Measurements from ENCODE around the gene GCSAM. TPM values are rescaled to one million over a fixed set of nuclear protein-coding genes. Genes with fewer than 3 reads are reported as not detected.

The GCSAM gene
- total and polyA plus RNA-seq, 4 donors: 0.08 to 0.75 (median 0.27) TPM; not detected in 1

DNA sequence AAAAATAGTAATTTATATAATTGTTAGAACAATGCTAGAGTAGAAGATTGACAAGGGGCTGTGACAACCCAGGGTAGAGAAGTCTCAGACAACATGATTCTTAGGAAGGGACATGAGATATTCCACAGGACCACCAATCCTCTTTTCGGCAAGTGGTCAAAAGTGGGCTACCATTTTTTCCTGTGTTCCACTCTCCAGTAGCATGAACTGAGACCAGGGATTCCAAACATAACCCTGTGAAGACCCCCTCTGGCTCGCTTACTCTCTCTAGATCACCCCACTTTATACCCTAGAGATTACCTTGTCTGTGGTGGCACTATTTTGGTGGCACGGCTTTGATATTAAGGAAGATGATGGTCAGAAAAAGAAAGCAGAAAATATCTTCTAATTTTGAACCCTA, 960 bp downstream of the GCSAM start:
- no peaks in the 10 kb centered on the region for H3K4me1 ChIP-seq (ENCODE audit: control insufficient read depth in 4 of 4, insufficient read depth in 4 of 4, low read length in 3 of 4)
- H3K27me3 ChIP-seq (ENCODE audit: control insufficient read depth in 4 of 4, insufficient read depth in 4 of 4, low read length in 3 of 4): peaks cover 0 to 10% (median under 1%) of the 10 kb centered on the region in 4 donors
- H3K9ac ChIP-seq (ENCODE audit: low read depth in 1 of 2, low read length in 2 of 2): no peak overlapping the region
- no peak overlapping the region for H3K4me3 ChIP-seq (ENCODE audit: low read depth in 1 of 3, low read length in 3 of 3)
- 82% methylated on average over 3 of the region's 3 CpGs for WGBS
- no peaks in the 10 kb centered on the region for H3K9me3 ChIP-seq (ENCODE audit: control insufficient read depth in 4 of 4, low read length in 3 of 4)
- no peaks in the 10 kb centered on the region for H3K36me3 ChIP-seq (ENCODE audit: control insufficient read depth in 4 of 4, insufficient read depth in 3 of 4, low read depth in 1 of 4, low read length in 3 of 4)
- no peak overlapping the region for H3K27ac ChIP-seq (ENCODE audit: low read depth in 1 of 2, low read length in 2 of 2)
- no peak for DNase-seq (ENCODE audit: low spot score)
- TF ChIP-seq EGR1 (IDR thresholded peaks at IDR 0.05; ENCODE audit: low read depth in 2 of 2) (no peak), FOXA1 (IDR thresholded peaks at IDR 0.05) (no peak), GABPA (IDR thresholded peaks at IDR 0.05 in 1 of 2, conservative IDR thresholded peaks at IDR 0.05 in 1 of 2) (no peak), SP1 (IDR thresholded peaks at IDR 0.05) (no peak), NR2F2 (IDR thresholded peaks at IDR 0.05) (no peak), JUND (IDR thresholded peaks at IDR 0.05) (no peak), RXRA (IDR thresholded peaks at IDR 0.05) (no peak)
- TF ChIP-seq, protein P1, sequence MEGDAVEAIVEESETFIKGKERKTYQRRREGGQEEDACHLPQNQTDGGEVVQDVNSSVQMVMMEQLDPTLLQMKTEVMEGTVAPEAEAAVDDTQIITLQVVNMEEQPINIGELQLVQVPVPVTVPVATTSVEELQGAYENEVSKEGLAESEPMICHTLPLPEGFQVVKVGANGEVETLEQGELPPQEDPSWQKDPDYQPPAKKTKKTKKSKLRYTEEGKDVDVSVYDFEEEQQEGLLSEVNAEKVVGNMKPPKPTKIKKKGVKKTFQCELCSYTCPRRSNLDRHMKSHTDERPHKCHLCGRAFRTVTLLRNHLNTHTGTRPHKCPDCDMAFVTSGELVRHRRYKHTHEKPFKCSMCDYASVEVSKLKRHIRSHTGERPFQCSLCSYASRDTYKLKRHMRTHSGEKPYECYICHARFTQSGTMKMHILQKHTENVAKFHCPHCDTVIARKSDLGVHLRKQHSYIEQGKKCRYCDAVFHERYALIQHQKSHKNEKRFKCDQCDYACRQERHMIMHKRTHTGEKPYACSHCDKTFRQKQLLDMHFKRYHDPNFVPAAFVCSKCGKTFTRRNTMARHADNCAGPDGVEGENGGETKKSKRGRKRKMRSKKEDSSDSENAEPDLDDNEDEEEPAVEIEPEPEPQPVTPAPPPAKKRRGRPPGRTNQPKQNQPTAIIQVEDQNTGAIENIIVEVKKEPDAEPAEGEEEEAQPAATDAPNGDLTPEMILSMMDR (IDR thresholded peaks at IDR 0.05; ENCODE audit: low read depth, low read length, missing input control): no peak
- TF ChIP-seq, protein P2, sequence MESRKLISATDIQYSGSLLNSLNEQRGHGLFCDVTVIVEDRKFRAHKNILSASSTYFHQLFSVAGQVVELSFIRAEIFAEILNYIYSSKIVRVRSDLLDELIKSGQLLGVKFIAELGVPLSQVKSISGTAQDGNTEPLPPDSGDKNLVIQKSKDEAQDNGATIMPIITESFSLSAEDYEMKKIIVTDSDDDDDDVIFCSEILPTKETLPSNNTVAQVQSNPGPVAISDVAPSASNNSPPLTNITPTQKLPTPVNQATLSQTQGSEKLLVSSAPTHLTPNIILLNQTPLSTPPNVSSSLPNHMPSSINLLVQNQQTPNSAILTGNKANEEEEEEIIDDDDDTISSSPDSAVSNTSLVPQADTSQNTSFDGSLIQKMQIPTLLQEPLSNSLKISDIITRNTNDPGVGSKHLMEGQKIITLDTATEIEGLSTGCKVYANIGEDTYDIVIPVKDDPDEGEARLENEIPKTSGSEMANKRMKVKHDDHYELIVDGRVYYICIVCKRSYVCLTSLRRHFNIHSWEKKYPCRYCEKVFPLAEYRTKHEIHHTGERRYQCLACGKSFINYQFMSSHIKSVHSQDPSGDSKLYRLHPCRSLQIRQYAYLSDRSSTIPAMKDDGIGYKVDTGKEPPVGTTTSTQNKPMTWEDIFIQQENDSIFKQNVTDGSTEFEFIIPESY (IDR thresholded peaks at IDR 0.05): no peak
- TF ChIP-seq, protein P3, sequence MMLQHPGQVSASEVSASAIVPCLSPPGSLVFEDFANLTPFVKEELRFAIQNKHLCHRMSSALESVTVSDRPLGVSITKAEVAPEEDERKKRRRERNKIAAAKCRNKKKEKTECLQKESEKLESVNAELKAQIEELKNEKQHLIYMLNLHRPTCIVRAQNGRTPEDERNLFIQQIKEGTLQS (IDR thresholded peaks at IDR 0.05): no peak

- no peak overlapping the region for H3K27ac ChIP-seq (ENCODE audit: low read depth in 1 of 2, low read length in 2 of 2)
- H3K9me3 ChIP-seq (ENCODE audit: control insufficient read depth in 4 of 4, low read length in 3 of 4): no peaks in the 10 kb centered on the region
- H3K36me3 ChIP-seq (ENCODE audit: control insufficient read depth in 4 of 4, insufficient read depth in 3 of 4, low read depth in 1 of 4, low read length in 3 of 4): no peaks in the 10 kb centered on the region
- no peak overlapping the region for H3K9ac ChIP-seq (ENCODE audit: low read depth in 1 of 2, low read length in 2 of 2)
- no peak overlapping the region for H3K4me3 ChIP-seq (ENCODE audit: low read depth in 1 of 3, low read length in 3 of 3)
- H3K27me3 ChIP-seq (ENCODE audit: control insufficient read depth in 4 of 4, insufficient read depth in 4 of 4, low read length in 3 of 4): peaks cover 0 to 8% (median under 1%) of the 10 kb centered on the region in 4 donors
- no peak for DNase-seq (ENCODE audit: low spot score)
- TF ChIP-seq RXRA (IDR thresholded peaks at IDR 0.05): no peak
- TF ChIP-seq, protein P3 (IDR thresholded peaks at IDR 0.05): no peak
- no peak for TF ChIP-seq EGR1 (IDR thresholded peaks at IDR 0.05; ENCODE audit: low read depth in 2 of 2)
- TF ChIP-seq HNF4A (conservative IDR thresholded peaks at IDR 0.05): no peak
- no peak for TF ChIP-seq YY1 (IDR thresholded peaks at IDR 0.05)
- no peak for TF ChIP-seq HNF4G (IDR thresholded peaks at IDR 0.05)
- TF ChIP-seq, protein P2 (IDR thresholded peaks at IDR 0.05): no peak
- no peak for TF ChIP-seq SP1 (IDR thresholded peaks at IDR 0.05)
- no peak for TF ChIP-seq TAF1 (conservative IDR thresholded peaks at IDR 0.05)
- TF ChIP-seq FOXA1 (IDR thresholded peaks at IDR 0.05): no peak
- TF ChIP-seq MAX (IDR thresholded peaks at IDR 0.05): no peak
- TF ChIP-seq RAD21 (IDR thresholded peaks at IDR 0.05): no peak
- TF ChIP-seq FOXA2 (IDR thresholded peaks at IDR 0.05): no peak
- TF ChIP-seq GABPA (IDR thresholded peaks at IDR 0.05 in 1 of 2, conservative IDR thresholded peaks at IDR 0.05 in 1 of 2): no peak
- TF ChIP-seq NR2F2 (IDR thresholded peaks at IDR 0.05): no peak
- TF ChIP-seq REST (IDR thresholded peaks at IDR 0.05): no peak
- TF ChIP-seq JUND (IDR thresholded peaks at IDR 0.05): no peak
- TF ChIP-seq, protein P1 (IDR thresholded peaks at IDR 0.05; ENCODE audit: low read depth, low read length, missing input control): no peak
- no peaks in the 10 kb centered on the region for H3K4me1 ChIP-seq (ENCODE audit: control insufficient read depth in 4 of 4, insufficient read depth in 4 of 4, low read length in 3 of 4)
- WGBS: 90% methylated on average over 3 of the region's 3 CpGs
Observed at GRCh38 chr3:112131111-112131510, 1.9 kb downstream of the GCSAM start.

All from liver (tissue), 9 donors.